SK-N-MC (cell line): ENCODE results near the gene CAMK1D.

ENCODE experiments used
- DNase-seq: peaks from one replicate; pipeline ENCODE4 v3.0.0-alpha.2; 2011; ENCODE audit warnings: low read depth, low spot score
- H3K27ac ChIP-seq: fragments of 200-600 bp; sonication (generic); 2 replicates; pipeline ENCODE4 v1.5.1; 2016; ENCODE audit warnings: mixed run types
- H3K36me3 ChIP-seq: fragments of 200-600 bp; sonication (generic); 2 replicates; pipeline ENCODE4 v1.6.1; 2017; ENCODE audit warnings: antibody characterized with exemption, low read length, mixed read lengths; ENCODE audit not compliant: insufficient read depth
- H3K4me3 ChIP-seq: fragments of 200-600 bp; sonication (generic); 2 replicates; pipeline ENCODE4 v1.5.1; 2016
- H3K9ac ChIP-seq: fragments of 200-600 bp; sonication (generic); 2 replicates; pipeline ENCODE4 v1.8.0; 2017; ENCODE audit warnings: mixed run types, mixed read lengths; ENCODE audit not compliant: insufficient read length
- H3K9me3 ChIP-seq: fragments of 200-600 bp; sonication (generic); 2 replicates; pipeline ENCODE4 v1.6.1; 2017; ENCODE audit warnings: low read depth, mild to moderate bottlenecking, antibody characterized with exemption, low read length, moderate library complexity, mixed read lengths
- EZH2 ChIP-seq: fragments of 200-600 bp; sonication (generic); IDR thresholded peaks from one replicate; pipeline ENCODE4 v1.6.1; 2017; ENCODE audit warnings: antibody characterized with exemption
- FOXP2 ChIP-seq: optimal IDR thresholded peaks from 2 replicates; pipeline ENCODE3; 2011; ENCODE audit warnings: mild to moderate bottlenecking, moderate library complexity; ENCODE audit not compliant: insufficient read depth; ENCODE audit errors: extremely low read length, control extremely low read depth
- POLR2AphosphoS5 ChIP-seq: IDR thresholded peaks from 2 replicates; pipeline ENCODE4 v1.6.1; 2012; ENCODE audit warnings: mild to moderate bottlenecking, low read depth, low read length, borderline replicate concordance

Gene CAMK1D

GRCh38 chr10:12659706-12660105 lies 310.4 kb downstream of the CAMK1D start:
- no peak overlapping the region for H3K9ac ChIP-seq
- no peak overlapping the region for H3K27ac ChIP-seq
- H3K9me3 ChIP-seq = no peaks in the 10 kb centered on the region
- no peaks in the 10 kb centered on the region for H3K36me3 ChIP-seq
- TF ChIP-seq FOXP2 (no peak), POLR2AphosphoS5 (no peak), EZH2 (no peak)
- no peak for DNase-seq
- H3K4me3 ChIP-seq = no peak overlapping the region

- H3K27ac ChIP-seq = no peak overlapping the region
- TF ChIP-seq FOXP2 = no peak
- no peak for TF ChIP-seq POLR2AphosphoS5
- TF ChIP-seq EZH2 = no peak
- H3K9ac ChIP-seq = no peak overlapping the region
- DNase-seq = no peak
- H3K9me3 ChIP-seq = no peaks in the 10 kb centered on the region
- no peak overlapping the region for H3K4me3 ChIP-seq
- H3K36me3 ChIP-seq = no peaks in the 10 kb centered on the region
These were observed 311.5 kb downstream of the CAMK1D start for GRCh38 chr10:12660812-12661211.

- H3K27ac ChIP-seq = no peak overlapping the region
- no peak overlapping the region for H3K4me3 ChIP-seq
- TF ChIP-seq FOXP2 (no peak), EZH2 (no peak), POLR2AphosphoS5 (no peak)
- no peaks in the 10 kb centered on the region for H3K36me3 ChIP-seq
- DNase-seq = no peak
- no peak overlapping the region for H3K9ac ChIP-seq
- H3K9me3 ChIP-seq = no peaks in the 10 kb centered on the region
These were observed 312.3 kb downstream of the CAMK1D start for GRCh38 chr10:12661671-12662070.

- DNase-seq = no peak
- Histone ChIP-seq H3K4me3 (no peak overlapping the region), H3K9me3 (no peaks in the 10 kb centered on the region), H3K36me3 (no peaks in the 10 kb centered on the region), H3K9ac (no peak overlapping the region), H3K27ac (no peak overlapping the region)
- TF ChIP-seq FOXP2 (no peak), POLR2AphosphoS5 (no peak), EZH2 (no peak)
These were observed 314.5 kb downstream of the CAMK1D start for GRCh38 chr10:12663863-12664262.

GRCh38 chr10:12665501-12665900 lies 316.2 kb downstream of the CAMK1D start:
- DNase-seq = no peak
- Histone ChIP-seq H3K27ac (peak overlapping the region; percentile 50; the same call in 1 of the 2 replicates), H3K9ac (no peak overlapping the region), H3K36me3 (no peaks in the 10 kb centered on the region), H3K9me3 (no peaks in the 10 kb centered on the region), H3K4me3 (peak overlapping the region; percentile 38; the same call in 1 of the 2 replicates)
- TF ChIP-seq EZH2 (no peak), FOXP2 (no peak), POLR2AphosphoS5 (no peak)

- TF ChIP-seq FOXP2 = no peak
- TF ChIP-seq POLR2AphosphoS5 = no peak
- TF ChIP-seq EZH2 = no peak
- H3K9me3 ChIP-seq = no peaks in the 10 kb centered on the region
- no peak for DNase-seq
These were observed 317.7 kb downstream of the CAMK1D start for GRCh38 chr10:12667052-12667451.

GRCh38 chr10:12668634-12669033 lies 319.3 kb downstream of the CAMK1D start:
- DNase-seq = no peak
- H3K9ac ChIP-seq = no peak overlapping the region
- peak overlapping the region; percentile 50; the same call in 1 of the 2 replicates for H3K27ac ChIP-seq
- H3K36me3 ChIP-seq = no peaks in the 10 kb centered on the region
- no peak for TF ChIP-seq FOXP2
- no peak for TF ChIP-seq EZH2
- no peak for TF ChIP-seq POLR2AphosphoS5
- H3K4me3 ChIP-seq = no peak overlapping the region
- no peaks in the 10 kb centered on the region for H3K9me3 ChIP-seq

More at GRCh38 chr10:12667052-12667451, 317.7 kb downstream of the CAMK1D start:
- Histone ChIP-seq H3K27ac (no peak overlapping the region), H3K36me3 (no peaks in the 10 kb centered on the region), H3K4me3 (no peak overlapping the region), H3K9ac (no peak overlapping the region)

- no peak overlapping the region for H3K4me3 ChIP-seq
- no peaks in the 10 kb centered on the region for H3K9me3 ChIP-seq
- no peaks in the 10 kb centered on the region for H3K36me3 ChIP-seq
- no peak overlapping the region for H3K27ac ChIP-seq
- H3K9ac ChIP-seq = no peak overlapping the region
- no peak for DNase-seq
- TF ChIP-seq POLR2AphosphoS5 = no peak
- no peak for TF ChIP-seq FOXP2
- no peak for TF ChIP-seq EZH2
These were observed 320.7 kb downstream of the CAMK1D start for GRCh38 chr10:12670004-12670403.

- no peak for DNase-seq
- Histone ChIP-seq H3K9me3 (no peaks in the 10 kb centered on the region), H3K9ac (no peak overlapping the region), H3K4me3 (no peak overlapping the region), H3K36me3 (no peaks in the 10 kb centered on the region), H3K27ac (no peak overlapping the region)
- TF ChIP-seq FOXP2 = no peak
- TF ChIP-seq POLR2AphosphoS5 = no peak
- no peak for TF ChIP-seq EZH2
These were observed 325.8 kb downstream of the CAMK1D start for GRCh38 chr10:12675186-12675585.
